ENCODE measurements around the gene FAM25A.
"Not testable (repeated sequence)": the region's sequence is repeated elsewhere in the genome, so short reads cannot be mapped to it uniquely, and the experiment has no call there.

Gene FAM25A

GRCh38 chr10:86974484-86974883 is 45.6 kb upstream of the FAM25A start:
- H2BK12ac ChIP-seq (ENCODE audit: low read length), result no peak overlapping the region
- no peaks in the 10 kb centered on the region for H3K27me3 ChIP-seq (ENCODE audit: insufficient read depth, low read length)
- peaks cover 5% of the 10 kb centered on the region for H3K79me2 ChIP-seq (ENCODE audit: control insufficient read depth, insufficient read depth, low read length, poor library complexity)
- H2BK120ac ChIP-seq (ENCODE audit: insufficient read depth, low read length, poor library complexity), result no peak overlapping the region
- no peak overlapping the region for H3K27ac ChIP-seq (ENCODE audit: low read depth, low read length)
- H4K8ac ChIP-seq (ENCODE audit: low read depth, low read length), result no peak overlapping the region
- no peak overlapping the region for H3K4ac ChIP-seq (ENCODE audit: low read depth, low read length)
- H3K4me1 ChIP-seq (ENCODE audit: control insufficient read depth in 1 of 2, insufficient read depth in 2 of 2, low read length in 2 of 2), result peaks cover 10 to 15% of the 10 kb centered on the region in 2 experiments
- H3K18ac ChIP-seq (ENCODE audit: low read length), result no peak overlapping the region
- no CpG with 5 or more reads among the region's 7 CpGs for WGBS (ENCODE audit: extremely low coverage, insufficient coverage, insufficient read length)
- H2AFZ ChIP-seq (ENCODE audit: insufficient read depth, low read length, poor library complexity), result no peak overlapping the region
- H3K9me3 ChIP-seq (ENCODE audit: insufficient read depth, low read depth, low read length), result no peaks in the 10 kb centered on the region
- H3K14ac ChIP-seq (ENCODE audit: low read length), result no peak overlapping the region
- H3K79me1 ChIP-seq (ENCODE audit: low read length), result peaks cover 7% of the 10 kb centered on the region
- H3K23ac ChIP-seq (ENCODE audit: low read length), result no peak overlapping the region
- H4K91ac ChIP-seq (ENCODE audit: low read depth, low read length), result no peak overlapping the region
- no peak overlapping the region for H3K4me3 ChIP-seq (ENCODE audit: low read depth, low read length)
- peak; percentile 68 to 97 for DNase-seq
- no peaks in the 10 kb centered on the region for H3K36me3 ChIP-seq (ENCODE audit: control insufficient read depth in 1 of 2, insufficient read depth in 2 of 2, low read length in 2 of 2)
- H3K4me2 ChIP-seq (ENCODE audit: low read length), result peak overlapping the region; percentile 28
- H3K9ac ChIP-seq (ENCODE audit: low read length), result no peak overlapping the region
- H2AK5ac ChIP-seq (ENCODE audit: low read length), result no peak overlapping the region
- H4K12ac ChIP-seq (ENCODE audit: low read depth, low read length), result no peak overlapping the region
- no peak overlapping the region for H2BK5ac ChIP-seq (ENCODE audit: low read depth, low read length, poor library complexity)

- no peak for DNase-seq
- Histone ChIP-seq H4K8ac (ENCODE audit: low read depth, low read length) (no peak overlapping the region), H4K12ac (ENCODE audit: low read depth, low read length) (no peak overlapping the region), H2AFZ (ENCODE audit: insufficient read depth, low read length, poor library complexity) (no peak overlapping the region), H2BK12ac (ENCODE audit: low read length) (no peak overlapping the region), H3K79me2 (ENCODE audit: control insufficient read depth, insufficient read depth, low read length, poor library complexity) (peaks cover 1% of the 10 kb centered on the region), H4K91ac (ENCODE audit: low read depth, low read length) (no peak overlapping the region), H3K9me3 (ENCODE audit: insufficient read depth, low read depth, low read length) (no peaks in the 10 kb centered on the region), H3K4me2 (ENCODE audit: low read length) (no peak overlapping the region), H3K18ac (ENCODE audit: low read length) (no peak overlapping the region), H3K36me3 (ENCODE audit: control insufficient read depth in 1 of 2, insufficient read depth in 2 of 2, low read length in 2 of 2) (no peaks in the 10 kb centered on the region), H3K4ac (ENCODE audit: low read depth, low read length) (no peak overlapping the region), H3K4me3 (ENCODE audit: low read depth, low read length) (no peak overlapping the region), H3K79me1 (ENCODE audit: low read length) (peaks cover 1% of the 10 kb centered on the region), H2BK120ac (ENCODE audit: insufficient read depth, low read length, poor library complexity) (no peak overlapping the region), H3K4me1 (ENCODE audit: control insufficient read depth in 1 of 2, insufficient read depth in 2 of 2, low read length in 2 of 2) (peaks cover 1 to 6% of the 10 kb centered on the region in 2 experiments), H2AK5ac (ENCODE audit: low read length) (no peak overlapping the region), H3K27me3 (ENCODE audit: insufficient read depth, low read length) (no peaks in the 10 kb centered on the region), H2BK5ac (ENCODE audit: low read depth, low read length, poor library complexity) (no peak overlapping the region), H3K14ac (ENCODE audit: low read length) (no peak overlapping the region), H3K23ac (ENCODE audit: low read length) (no peak overlapping the region), H3K27ac (ENCODE audit: low read depth, low read length) (no peak overlapping the region), H3K9ac (ENCODE audit: low read length) (no peak overlapping the region)
- WGBS (ENCODE audit: extremely low coverage, insufficient coverage, insufficient read length), result no CpG with 5 or more reads among the region's 5 CpGs
Observed at GRCh38 chr10:86976362-86977056, 43.6 kb upstream of the FAM25A start.

- not testable (repeated sequence) for H3K9me3 ChIP-seq (ENCODE audit: insufficient read depth, low read depth, low read length); DNase-seq; H3K79me1 ChIP-seq (ENCODE audit: low read length); H2BK12ac ChIP-seq (ENCODE audit: low read length); H3K18ac ChIP-seq (ENCODE audit: low read length); H3K27me3 ChIP-seq (ENCODE audit: insufficient read depth, low read length); H2BK5ac ChIP-seq (ENCODE audit: low read depth, low read length, poor library complexity); H3K4me1 ChIP-seq (ENCODE audit: control insufficient read depth in 1 of 2, insufficient read depth in 2 of 2, low read length in 2 of 2); H3K36me3 ChIP-seq (ENCODE audit: control insufficient read depth in 1 of 2, insufficient read depth in 2 of 2, low read length in 2 of 2); H3K23ac ChIP-seq (ENCODE audit: low read length); H3K4me3 ChIP-seq (ENCODE audit: low read depth, low read length); H2AK5ac ChIP-seq (ENCODE audit: low read length); H3K4me2 ChIP-seq (ENCODE audit: low read length); H3K9ac ChIP-seq (ENCODE audit: low read length); H2AFZ ChIP-seq (ENCODE audit: insufficient read depth, low read length, poor library complexity); H4K8ac ChIP-seq (ENCODE audit: low read depth, low read length); H3K4ac ChIP-seq (ENCODE audit: low read depth, low read length); H3K27ac ChIP-seq (ENCODE audit: low read depth, low read length); H2BK120ac ChIP-seq (ENCODE audit: insufficient read depth, low read length, poor library complexity); H4K91ac ChIP-seq (ENCODE audit: low read depth, low read length); H3K14ac ChIP-seq (ENCODE audit: low read length); H3K79me2 ChIP-seq (ENCODE audit: control insufficient read depth, insufficient read depth, low read length, poor library complexity); H4K12ac ChIP-seq (ENCODE audit: low read depth, low read length)
- WGBS (ENCODE audit: extremely low coverage, insufficient coverage, insufficient read length), result no CpG with 5 or more reads among the region's 3 CpGs
Observed at GRCh38 chr10:86978457-86978856, 41.6 kb upstream of the FAM25A start.

GRCh38 chr10:86979296-86979818 is 40.7 kb upstream of the FAM25A start:
- Histone ChIP-seq H3K14ac (ENCODE audit: low read length) (no peak overlapping the region), H4K8ac (ENCODE audit: low read depth, low read length) (no peak overlapping the region), H3K9me3 (ENCODE audit: insufficient read depth, low read depth, low read length) (no peaks in the 10 kb centered on the region), H2BK5ac (ENCODE audit: low read depth, low read length, poor library complexity) (no peak overlapping the region), H3K27me3 (ENCODE audit: insufficient read depth, low read length) (no peaks in the 10 kb centered on the region), H2AK5ac (ENCODE audit: low read length) (no peak overlapping the region), H3K18ac (ENCODE audit: low read length) (no peak overlapping the region), H3K27ac (ENCODE audit: low read depth, low read length) (no peak overlapping the region), H4K91ac (ENCODE audit: low read depth, low read length) (no peak overlapping the region), H4K12ac (ENCODE audit: low read depth, low read length) (no peak overlapping the region), H3K4ac (ENCODE audit: low read depth, low read length) (no peak overlapping the region), H3K23ac (ENCODE audit: low read length) (no peak overlapping the region), H3K9ac (ENCODE audit: low read length) (no peak overlapping the region), H3K36me3 (ENCODE audit: control insufficient read depth in 1 of 2, insufficient read depth in 2 of 2, low read length in 2 of 2) (no peaks in the 10 kb centered on the region), H3K79me2 (ENCODE audit: control insufficient read depth, insufficient read depth, low read length, poor library complexity) (no peaks in the 10 kb centered on the region), H3K4me2 (ENCODE audit: low read length) (no peak overlapping the region), H2AFZ (ENCODE audit: insufficient read depth, low read length, poor library complexity) (no peak overlapping the region), H3K4me3 (ENCODE audit: low read depth, low read length) (no peak overlapping the region), H3K79me1 (ENCODE audit: low read length) (no peaks in the 10 kb centered on the region), H2BK12ac (ENCODE audit: low read length) (no peak overlapping the region), H2BK120ac (ENCODE audit: insufficient read depth, low read length, poor library complexity) (no peak overlapping the region), H3K4me1 (ENCODE audit: control insufficient read depth in 1 of 2, insufficient read depth in 2 of 2, low read length in 2 of 2) (peaks cover 0 to 1% of the 10 kb centered on the region in 2 experiments)
- no CpG with 5 or more reads among the region's 4 CpGs for WGBS (ENCODE audit: extremely low coverage, insufficient coverage, insufficient read length)
- DNase-seq, result no peak
